ENCODE results near the gene SLC5A2. TPM values are rescaled to one million over a fixed set of nuclear protein-coding genes. Genes with fewer than 3 reads are reported as not detected.
A peak's percentile ranks its signal among the peaks of the same experiment; 100 is the strongest.

The SLC5A2 gene
- total and polyA plus RNA-seq, 2 of the 13 experiments (the other 11 are each of a cell fraction or from before 2014, with no cell fraction given) = 0.24 to 0.97 TPM

DNA sequence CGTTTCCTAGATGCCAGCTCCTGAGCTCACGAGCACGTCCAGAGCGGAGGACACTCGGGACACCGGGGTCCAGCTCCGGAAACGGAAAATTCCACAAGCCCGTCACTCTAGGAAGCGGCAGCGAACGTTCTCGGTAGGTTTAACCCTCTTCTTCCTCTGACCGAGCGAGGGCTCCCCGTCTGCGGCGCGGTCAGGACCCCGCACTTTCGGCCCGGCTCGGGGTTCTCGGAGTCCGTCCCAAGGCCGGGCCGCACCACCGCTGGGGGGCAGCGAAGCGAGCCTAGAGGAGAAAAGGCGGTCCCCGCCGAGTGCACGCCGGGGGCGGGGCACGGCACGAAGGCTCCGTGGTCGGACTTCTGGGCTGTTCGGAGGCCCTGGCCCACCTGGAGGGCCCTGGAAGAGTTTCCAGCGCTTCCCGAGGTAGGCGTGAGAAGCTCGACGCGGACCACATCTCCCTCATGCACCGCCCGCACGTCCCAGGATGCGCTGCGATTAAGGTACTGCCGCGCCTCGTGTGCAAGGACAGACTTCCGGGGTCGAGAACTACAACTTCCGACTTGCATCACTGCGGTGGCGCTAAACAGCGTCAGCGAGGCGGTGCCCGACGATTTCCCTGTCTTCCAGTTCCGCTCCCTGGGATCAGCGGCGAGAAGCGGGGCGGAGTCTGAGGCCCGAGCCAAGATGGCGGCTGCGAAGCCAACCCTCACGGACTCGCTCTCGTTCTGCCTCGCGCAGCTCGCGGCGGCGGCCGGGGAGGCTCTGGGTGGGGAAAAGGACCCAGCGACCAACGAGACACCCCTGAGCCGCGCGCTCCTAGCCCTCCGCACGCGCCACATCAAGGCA is 23.9 kb upstream of the SLC5A2 start, which contains the start of gene ARMC5 (continued):
- no peak for TF ChIP-seq ZNF672 (CRISPR knock-in tag; IDR thresholded peaks at IDR 0.05)
- peak; percentile 10 for TF ChIP-seq ZNF224 (CRISPR knock-in tag; IDR thresholded peaks at IDR 0.05)
- TF ChIP-seq ZSCAN29 (CRISPR knock-in tag; conservative IDR thresholded peaks at IDR 0.05) = peak; percentile 32; the same call in 1 of the 2 replicates
- peak; percentile 92 for TF ChIP-seq SAFB2 (CRISPR knock-in tag; IDR thresholded peaks at IDR 0.05; ENCODE audit: borderline replicate concordance, low read depth)
- TF ChIP-seq, protein P1, sequence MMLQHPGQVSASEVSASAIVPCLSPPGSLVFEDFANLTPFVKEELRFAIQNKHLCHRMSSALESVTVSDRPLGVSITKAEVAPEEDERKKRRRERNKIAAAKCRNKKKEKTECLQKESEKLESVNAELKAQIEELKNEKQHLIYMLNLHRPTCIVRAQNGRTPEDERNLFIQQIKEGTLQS (CRISPR knock-in tag; IDR thresholded peaks at IDR 0.05) = peak; percentile 91
- TF ChIP-seq, protein P2, sequence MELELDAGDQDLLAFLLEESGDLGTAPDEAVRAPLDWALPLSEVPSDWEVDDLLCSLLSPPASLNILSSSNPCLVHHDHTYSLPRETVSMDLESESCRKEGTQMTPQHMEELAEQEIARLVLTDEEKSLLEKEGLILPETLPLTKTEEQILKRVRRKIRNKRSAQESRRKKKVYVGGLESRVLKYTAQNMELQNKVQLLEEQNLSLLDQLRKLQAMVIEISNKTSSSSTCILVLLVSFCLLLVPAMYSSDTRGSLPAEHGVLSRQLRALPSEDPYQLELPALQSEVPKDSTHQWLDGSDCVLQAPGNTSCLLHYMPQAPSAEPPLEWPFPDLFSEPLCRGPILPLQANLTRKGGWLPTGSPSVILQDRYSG (CRISPR knock-in tag; IDR thresholded peaks at IDR 0.05) = peak; percentile 74; the same call in 1 of the 2 replicates
- TF ChIP-seq HMGA1 (CRISPR knock-in tag; conservative IDR thresholded peaks at IDR 0.05) = no peak
- TF ChIP-seq MYNN (CRISPR knock-in tag; IDR thresholded peaks at IDR 0.05; ENCODE audit: low read depth) = peak; percentile 27; the same call in 1 of the 2 replicates
- peak; percentile 97 for TF ChIP-seq ZNF547 (CRISPR knock-in tag; IDR thresholded peaks at IDR 0.05)
- peak; percentile 86; the same call in 1 of the 2 replicates for TF ChIP-seq ZNF354B (CRISPR knock-in tag; IDR thresholded peaks at IDR 0.05)
- TF ChIP-seq RFXANK (CRISPR knock-in tag; IDR thresholded peaks at IDR 0.05) = no peak; the same call in 1 of the 2 replicates
- peak; percentile 79 for TF ChIP-seq ZNF883 (CRISPR knock-in tag; IDR thresholded peaks at IDR 0.05; ENCODE audit: not compliant biosample characterization)
- TF ChIP-seq, protein P3, sequence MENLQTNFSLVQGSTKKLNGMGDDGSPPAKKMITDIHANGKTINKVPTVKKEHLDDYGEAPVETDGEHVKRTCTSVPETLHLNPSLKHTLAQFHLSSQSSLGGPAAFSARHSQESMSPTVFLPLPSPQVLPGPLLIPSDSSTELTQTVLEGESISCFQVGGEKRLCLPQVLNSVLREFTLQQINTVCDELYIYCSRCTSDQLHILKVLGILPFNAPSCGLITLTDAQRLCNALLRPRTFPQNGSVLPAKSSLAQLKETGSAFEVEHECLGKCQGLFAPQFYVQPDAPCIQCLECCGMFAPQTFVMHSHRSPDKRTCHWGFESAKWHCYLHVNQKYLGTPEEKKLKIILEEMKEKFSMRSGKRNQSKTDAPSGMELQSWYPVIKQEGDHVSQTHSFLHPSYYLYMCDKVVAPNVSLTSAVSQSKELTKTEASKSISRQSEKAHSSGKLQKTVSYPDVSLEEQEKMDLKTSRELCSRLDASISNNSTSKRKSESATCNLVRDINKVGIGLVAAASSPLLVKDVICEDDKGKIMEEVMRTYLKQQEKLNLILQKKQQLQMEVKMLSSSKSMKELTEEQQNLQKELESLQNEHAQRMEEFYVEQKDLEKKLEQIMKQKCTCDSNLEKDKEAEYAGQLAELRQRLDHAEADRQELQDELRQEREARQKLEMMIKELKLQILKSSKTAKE (CRISPR knock-in tag; IDR thresholded peaks at IDR 0.05; ENCODE audit: borderline replicate concordance) = 0 out of 2 replicates have a peak, but pooled peaks have one; percentile 23
- TF ChIP-seq ZNF652 (CRISPR knock-in tag; IDR thresholded peaks at IDR 0.05; ENCODE audit: borderline replicate concordance, low read depth) = peak; percentile 42; the same call in 1 of the 2 replicates
- no peak for TF ChIP-seq FOXP1 (IDR thresholded peaks at IDR 0.05)
- no peak; the same call in none of the 2 replicates for TF ChIP-seq FOXP1 (CRISPR knock-in tag; IDR thresholded peaks at IDR 0.05)
- peak; percentile 79 for TF ChIP-seq ZNF543 (CRISPR knock-in tag; IDR thresholded peaks at IDR 0.05)
- no peak; the same call in 1 of the 2 replicates for TF ChIP-seq SSRP1 (CRISPR knock-in tag; IDR thresholded peaks at IDR 0.05)
- peak; percentile 80; the same call in 1 of the 2 replicates for TF ChIP-seq ZNF510 (CRISPR knock-in tag; IDR thresholded peaks at IDR 0.05; ENCODE audit: low read depth)
- no peak for TF ChIP-seq HNF4G (IDR thresholded peaks at IDR 0.05; ENCODE audit: borderline replicate concordance, low read depth, low read length)
- peak; percentile 42; the same call in 1 of the 2 replicates for TF ChIP-seq HNF4G (CRISPR knock-in tag; IDR thresholded peaks at IDR 0.05; ENCODE audit: borderline replicate concordance, low read depth)
- TF ChIP-seq, protein P4, sequence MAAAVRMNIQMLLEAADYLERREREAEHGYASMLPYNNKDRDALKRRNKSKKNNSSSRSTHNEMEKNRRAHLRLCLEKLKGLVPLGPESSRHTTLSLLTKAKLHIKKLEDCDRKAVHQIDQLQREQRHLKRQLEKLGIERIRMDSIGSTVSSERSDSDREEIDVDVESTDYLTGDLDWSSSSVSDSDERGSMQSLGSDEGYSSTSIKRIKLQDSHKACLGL (CRISPR knock-in tag; IDR thresholded peaks at IDR 0.05) = peak; percentile 97
- TF ChIP-seq, protein P5, sequence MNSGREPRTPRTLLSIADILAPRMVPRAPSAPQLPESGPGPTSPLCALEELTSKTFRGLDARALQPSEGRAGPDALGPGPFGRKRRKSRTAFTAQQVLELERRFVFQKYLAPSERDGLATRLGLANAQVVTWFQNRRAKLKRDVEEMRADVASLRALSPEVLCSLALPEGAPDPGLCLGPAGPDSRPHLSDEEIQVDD (CRISPR knock-in tag; IDR thresholded peaks at IDR 0.05; ENCODE audit: borderline replicate concordance) = peak; percentile 66; the same call in 1 of the 2 replicates
- peak; percentile 78 for TF ChIP-seq ZNF747 (CRISPR knock-in tag; IDR thresholded peaks at IDR 0.05; ENCODE audit: borderline replicate concordance)
- TF ChIP-seq KAT2B (IDR thresholded peaks at IDR 0.05; ENCODE audit: borderline replicate concordance, low read depth, low read length) = no peak
- TF ChIP-seq TOPORS (CRISPR knock-in tag; IDR thresholded peaks at IDR 0.05) = no peak; the same call in 1 of the 2 replicates
